ENCODE measurements around the gene EDARADD. TPM values are rescaled to one million over a fixed set of nuclear protein-coding genes. Genes with fewer than 3 reads are reported as not detected.

The EDARADD gene
- total RNA-seq, 3 donors from 2014 or later: 0.32 to 27.1 (median 20.3) TPM

DNA sequence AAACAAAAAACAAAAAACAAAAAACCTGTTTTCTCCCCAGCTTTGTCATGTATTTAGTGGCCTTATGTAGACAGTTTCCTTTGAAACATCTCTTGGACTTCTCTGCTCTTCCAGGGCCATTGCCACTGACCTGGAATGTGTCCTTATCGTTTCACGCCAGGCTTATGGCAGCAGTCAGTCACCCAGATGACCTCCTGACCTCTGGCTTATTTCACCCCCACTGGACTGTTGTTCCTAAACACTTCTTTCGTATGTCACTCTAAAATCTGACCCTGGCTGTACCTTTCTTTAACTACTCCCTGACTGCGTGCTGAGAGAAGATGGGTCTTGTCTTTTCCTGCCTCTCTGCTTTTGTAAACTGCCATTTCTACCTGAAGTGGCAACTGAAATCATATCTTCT lies 138.8 kb downstream of the EDARADD start:
- TF ChIP-seq POLR2A (IDR thresholded peaks at IDR 0.05) (no peak), POLR2AphosphoS5 (IDR thresholded peaks at IDR 0.05) (no peak)
- TF ChIP-seq, protein P1, sequence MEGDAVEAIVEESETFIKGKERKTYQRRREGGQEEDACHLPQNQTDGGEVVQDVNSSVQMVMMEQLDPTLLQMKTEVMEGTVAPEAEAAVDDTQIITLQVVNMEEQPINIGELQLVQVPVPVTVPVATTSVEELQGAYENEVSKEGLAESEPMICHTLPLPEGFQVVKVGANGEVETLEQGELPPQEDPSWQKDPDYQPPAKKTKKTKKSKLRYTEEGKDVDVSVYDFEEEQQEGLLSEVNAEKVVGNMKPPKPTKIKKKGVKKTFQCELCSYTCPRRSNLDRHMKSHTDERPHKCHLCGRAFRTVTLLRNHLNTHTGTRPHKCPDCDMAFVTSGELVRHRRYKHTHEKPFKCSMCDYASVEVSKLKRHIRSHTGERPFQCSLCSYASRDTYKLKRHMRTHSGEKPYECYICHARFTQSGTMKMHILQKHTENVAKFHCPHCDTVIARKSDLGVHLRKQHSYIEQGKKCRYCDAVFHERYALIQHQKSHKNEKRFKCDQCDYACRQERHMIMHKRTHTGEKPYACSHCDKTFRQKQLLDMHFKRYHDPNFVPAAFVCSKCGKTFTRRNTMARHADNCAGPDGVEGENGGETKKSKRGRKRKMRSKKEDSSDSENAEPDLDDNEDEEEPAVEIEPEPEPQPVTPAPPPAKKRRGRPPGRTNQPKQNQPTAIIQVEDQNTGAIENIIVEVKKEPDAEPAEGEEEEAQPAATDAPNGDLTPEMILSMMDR (IDR thresholded peaks at IDR 0.05): no peak
- Histone ChIP-seq H3K4me3 (no peak overlapping the region), H3K4me1 (no peaks in the 10 kb centered on the region), H3K27me3 (no peaks in the 10 kb centered on the region), H3K9me3 (no peaks in the 10 kb centered on the region), H3K36me3 (no peaks in the 10 kb centered on the region), H3K27ac (no peak overlapping the region)
- intact Hi-C loops (cut with DNase I; ENCODE audit: low total_unique reads): no loop called here
- no peak for DNase-seq (ENCODE audit: low spot score in 2 of 2)

DNA sequence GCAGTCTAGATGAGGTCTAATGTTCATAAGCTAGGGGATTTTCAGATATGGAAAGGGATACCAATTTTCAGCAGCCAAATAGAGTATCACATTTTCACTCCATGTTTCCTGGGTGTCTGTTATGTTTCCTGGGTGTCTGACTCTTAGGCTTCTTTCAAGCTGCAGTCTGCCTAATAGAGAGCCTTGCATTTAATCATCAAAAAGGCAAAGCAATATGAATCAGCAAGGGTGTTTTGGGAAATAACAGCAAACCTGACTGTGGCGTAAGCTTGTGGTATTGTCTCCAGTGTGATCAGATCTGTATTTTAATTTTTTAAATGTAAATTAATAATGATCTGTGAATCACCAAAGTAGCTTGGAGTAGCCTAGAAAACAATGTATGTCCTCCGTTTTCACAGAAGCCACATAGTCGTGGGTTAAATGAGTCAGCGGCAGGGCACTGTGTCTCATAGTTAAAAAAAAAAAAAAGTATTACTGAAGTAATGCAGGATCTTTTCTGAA lies 140.1 kb downstream of the EDARADD start:
- H3K4me3 ChIP-seq: no peak overlapping the region
- TF ChIP-seq, protein P1 (IDR thresholded peaks at IDR 0.05): no peak
- TF ChIP-seq POLR2A (IDR thresholded peaks at IDR 0.05): no peak
- TF ChIP-seq POLR2AphosphoS5 (IDR thresholded peaks at IDR 0.05): no peak
- H3K9me3 ChIP-seq: no peaks in the 10 kb centered on the region
- no peaks in the 10 kb centered on the region for H3K36me3 ChIP-seq
- no peaks in the 10 kb centered on the region for H3K4me1 ChIP-seq
- DNase-seq (ENCODE audit: low spot score in 2 of 2): no peak
- intact Hi-C loops (cut with DNase I; ENCODE audit: low total_unique reads): no loop called here
- no peaks in the 10 kb centered on the region for H3K27me3 ChIP-seq
- H3K27ac ChIP-seq: no peak overlapping the region

Other genes with a start within 250 kb of the EDARADD start
- 10 to 100 TPM in 2 of 3 donors, 1 to 10 TPM in 1; 9.0 to 23.1 (median 17.0) TPM for gene ERO1B, start 112.3 kb upstream of the EDARADD start, total RNA-seq
- gene LGALS8, start 129.7 kb downstream of the EDARADD start, total RNA-seq: 100 to 1,000 TPM in 1 of 3 donors, 10 to 100 TPM in 2; 70.2 to 119 (median 96.4) TPM
- gene HEATR1, start 210.2 kb downstream of the EDARADD start, total RNA-seq: 10 to 100 TPM; 23.7 to 32.3 (median 30.5) TPM